ENCODE measurements around the gene RASD1. TPM values are rescaled to one million over a fixed set of nuclear protein-coding genes. Genes with fewer than 3 reads are reported as not detected.

Gene RASD1
- total RNA-seq, 2 experiments from 2014 or later, result 0.42 to 0.61 TPM

DNA sequence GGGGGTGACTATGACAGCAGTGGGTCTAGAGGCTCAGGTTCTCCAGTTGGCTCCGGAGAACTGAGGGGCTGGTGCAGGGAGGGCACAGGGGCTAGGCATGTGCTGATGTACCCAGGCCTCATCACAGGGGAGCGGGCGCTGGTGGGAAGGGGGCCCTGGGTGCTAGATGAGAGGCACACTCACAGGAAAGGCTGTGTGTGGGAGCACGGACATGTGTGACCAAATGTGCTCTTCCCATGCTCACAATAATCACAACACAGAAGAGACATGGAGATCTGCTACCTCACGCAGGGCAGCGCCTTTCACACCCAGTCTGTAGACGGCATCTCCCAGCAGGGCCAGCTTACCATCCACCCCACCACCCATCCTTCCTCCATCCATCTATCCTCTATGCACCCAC, 17.4 kb upstream of the RASD1 start:
- POLR2A ChIA-PET, result no interaction called here
- CTCF ChIA-PET, result interaction anchor here (0.6 kb wide), 1 partner anchor 436 kb away, joined by 4 read pairs; no protein-coding TSS in a partner anchor

DNA sequence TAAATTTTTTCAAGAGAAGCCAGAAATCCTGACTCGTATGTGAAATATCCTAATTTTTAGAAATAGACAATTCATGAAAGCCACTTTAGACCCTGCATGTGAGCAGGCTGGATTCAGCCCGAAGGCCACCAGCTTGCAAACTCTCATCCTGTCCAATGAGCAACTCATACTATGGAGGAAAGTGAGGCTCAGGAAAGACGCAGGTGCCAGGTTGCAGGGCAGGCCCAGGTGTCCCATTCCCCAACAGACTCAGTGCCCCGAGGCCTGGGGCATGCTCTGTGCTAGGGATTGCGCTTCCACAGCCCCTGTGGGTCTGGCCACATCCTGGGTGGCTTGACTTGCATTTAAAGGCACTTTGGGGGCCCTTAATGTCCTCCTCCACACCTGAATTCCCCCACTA, 16.7 kb upstream of the RASD1 start:
- CTCF ChIA-PET, result interaction anchor here (0.5 kb wide), 1 partner anchor 73 kb away, joined by 3 read pairs; no protein-coding TSS in a partner anchor
- POLR2A ChIA-PET, result no interaction called here

DNA sequence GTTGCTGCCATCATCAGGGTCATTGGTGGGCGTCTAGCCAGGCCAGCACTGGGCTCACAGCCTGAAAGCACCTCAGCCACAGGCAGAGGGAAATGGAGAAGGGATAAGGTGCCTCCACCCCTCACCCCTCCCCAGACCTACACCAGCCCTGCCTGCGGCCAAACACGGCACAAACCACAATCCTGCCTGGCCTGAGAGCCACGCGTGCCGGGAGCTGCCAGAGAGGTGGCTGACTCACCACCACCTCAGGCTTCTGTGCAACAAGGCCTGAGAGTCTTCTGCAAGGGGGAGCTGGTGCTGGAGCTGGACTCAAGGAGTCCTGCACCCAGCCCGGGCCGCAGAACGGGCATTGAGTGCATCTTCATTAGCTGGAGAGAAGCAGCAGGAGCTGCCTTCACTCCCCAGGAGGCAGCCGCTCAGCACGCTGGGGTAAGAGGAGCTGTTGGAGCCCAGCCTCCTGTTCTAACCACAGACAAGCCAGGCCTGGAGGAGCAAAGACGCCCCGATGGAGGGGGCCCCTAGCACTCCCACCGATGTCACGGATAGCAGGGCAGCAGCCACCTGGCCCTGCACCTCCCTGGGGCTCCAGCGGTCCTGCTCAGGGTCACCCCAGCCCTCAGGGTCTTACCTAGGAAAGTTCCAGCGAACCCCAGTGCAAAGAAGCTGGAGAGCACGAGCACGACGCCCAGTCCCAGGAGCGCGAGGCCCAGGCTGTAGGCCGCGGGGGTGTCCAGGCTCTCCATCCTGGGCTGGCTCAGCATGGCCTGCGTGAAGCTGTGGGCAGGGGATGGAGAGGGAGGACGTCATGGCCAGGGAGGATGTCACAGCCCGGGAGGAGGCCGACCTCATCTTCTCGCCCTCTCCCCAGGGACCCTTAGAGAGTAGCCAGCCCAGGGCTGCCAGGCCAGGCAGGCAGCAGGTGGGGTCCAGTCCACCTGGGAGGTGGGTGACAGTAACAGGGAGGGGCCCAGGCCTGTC, 16.0 kb upstream of the RASD1 start:
- ChIA-PET POLR2A (no interaction called here), CTCF (interaction anchor here (1.3 to 2.2 kb wide), 2 partner anchors 15 to 130 kb away, joined by 3 to 10 read pairs; partner anchors contain the start of gene RASD1)

DNA sequence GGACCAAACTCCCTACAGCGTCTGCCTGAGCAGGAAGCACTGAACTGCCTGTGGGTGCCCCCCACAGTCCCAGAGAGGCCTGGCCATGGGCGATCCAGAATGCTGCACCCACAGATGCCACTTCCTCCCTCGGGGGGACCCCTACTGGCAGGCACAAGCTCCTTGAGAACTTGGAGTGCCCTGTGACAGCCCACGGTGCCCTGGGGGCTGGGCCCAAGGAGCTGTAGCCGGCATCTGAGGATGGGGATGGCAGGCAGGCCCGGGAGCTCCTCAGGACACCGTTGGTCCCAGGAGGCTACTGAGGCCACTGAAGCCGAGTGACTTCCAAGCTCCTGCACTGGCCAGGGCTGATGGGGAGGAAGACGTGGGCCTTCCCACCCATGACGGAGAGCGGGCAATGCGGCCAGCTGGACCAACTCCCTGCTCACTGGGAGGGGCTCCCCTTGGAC, 15.1 kb upstream of the RASD1 start:
- ChIA-PET POLR2A (no interaction called here), CTCF (interaction anchor here (1.3 to 2.2 kb wide), 2 partner anchors 14 to 131 kb away, joined by 3 to 10 read pairs; partner anchors contain the start of gene RASD1)

DNA sequence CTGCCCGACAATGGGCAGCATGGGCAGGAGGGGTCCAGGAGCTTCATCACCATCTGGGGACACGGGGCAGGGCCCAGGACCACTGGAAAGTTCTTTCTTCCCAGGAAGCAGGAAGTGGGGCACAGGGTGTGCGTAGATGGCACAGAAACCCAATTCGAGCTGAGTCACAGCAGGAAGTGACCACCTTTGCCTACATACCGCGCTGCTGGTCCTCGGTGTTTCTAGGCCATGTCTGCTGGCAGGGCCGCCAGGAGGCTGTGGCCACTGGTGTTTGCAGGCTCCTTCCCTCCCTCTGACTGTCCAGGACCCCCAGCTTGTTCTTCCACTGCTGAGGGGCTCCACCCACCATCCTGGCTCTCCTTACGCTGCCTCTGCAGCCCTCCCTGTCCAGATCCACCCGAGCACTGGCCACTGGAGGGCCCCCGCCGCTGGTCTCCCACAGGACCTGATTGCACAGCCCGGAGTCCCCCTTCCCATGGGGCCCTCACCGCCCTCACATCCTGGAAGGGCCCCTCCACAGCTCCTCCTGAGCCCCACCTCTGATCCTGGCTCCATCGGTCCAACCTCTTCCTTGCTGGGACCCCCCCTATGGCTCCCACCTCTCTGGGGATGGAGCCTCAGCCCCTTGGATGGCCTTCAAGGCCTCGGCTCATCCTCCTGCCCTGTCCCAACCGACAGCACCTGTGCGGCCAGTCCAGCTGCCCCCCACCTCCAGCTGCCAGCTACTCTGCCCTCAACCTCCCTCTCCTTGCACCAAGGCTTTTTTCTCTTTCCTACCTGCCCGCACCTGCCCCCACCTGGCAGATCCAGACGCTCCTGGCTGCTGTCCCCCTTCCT, 14.5 kb upstream of the RASD1 start:
- CTCF ChIA-PET, result interaction anchor here (0.8 to 2.2 kb wide), 2 partner anchors 13 to 157 kb away, joined by 4 to 10 read pairs; partner anchors contain the start of gene RASD1
- POLR2A ChIA-PET, result no interaction called here

DNA sequence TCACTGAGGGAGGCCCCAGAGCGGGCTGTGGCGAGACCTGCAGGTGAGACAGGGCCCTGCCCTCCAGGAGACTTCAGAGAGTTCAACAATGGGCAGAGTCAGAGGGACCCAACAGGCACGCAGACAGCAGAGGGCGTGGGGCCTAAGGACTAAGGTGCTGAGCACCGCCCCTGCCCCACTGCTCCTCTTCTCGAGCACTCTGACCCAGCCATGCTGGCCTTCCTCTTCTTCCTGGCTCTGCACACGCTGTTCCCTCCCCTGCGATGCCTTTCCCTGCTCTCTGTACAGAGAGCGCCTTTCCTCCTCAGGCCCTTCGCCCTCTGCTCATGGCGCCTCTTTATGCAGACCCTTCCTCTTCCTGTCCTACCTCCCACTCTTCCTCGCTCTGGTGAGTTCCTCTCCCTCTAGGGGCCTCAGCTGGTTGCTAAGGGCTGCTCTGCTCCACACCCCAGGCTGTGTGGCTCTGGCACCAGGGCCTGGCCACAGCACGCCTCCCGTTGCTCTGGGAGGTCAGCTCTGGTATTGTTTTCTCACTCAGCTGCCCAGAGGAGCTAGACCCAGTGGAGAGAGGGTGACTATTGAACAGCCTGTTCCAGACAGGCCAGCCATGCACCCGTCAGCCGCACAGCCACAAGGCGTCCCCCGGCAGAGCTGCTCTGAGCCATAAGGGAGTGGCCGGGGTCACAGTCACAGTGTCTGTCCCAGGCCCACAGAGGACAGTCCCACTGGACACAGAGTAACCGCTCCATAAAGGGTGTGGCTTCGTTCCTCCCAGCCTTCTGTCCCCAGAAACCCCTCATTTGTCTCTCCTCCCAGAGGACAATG, 13.6 kb upstream of the RASD1 start:
- ChIA-PET CTCF (interaction anchor here (0.8 to 2.2 kb wide), 2 partner anchors 12 to 156 kb away, joined by 4 to 10 read pairs; partner anchors contain the start of gene RASD1), POLR2A (no interaction called here)

DNA sequence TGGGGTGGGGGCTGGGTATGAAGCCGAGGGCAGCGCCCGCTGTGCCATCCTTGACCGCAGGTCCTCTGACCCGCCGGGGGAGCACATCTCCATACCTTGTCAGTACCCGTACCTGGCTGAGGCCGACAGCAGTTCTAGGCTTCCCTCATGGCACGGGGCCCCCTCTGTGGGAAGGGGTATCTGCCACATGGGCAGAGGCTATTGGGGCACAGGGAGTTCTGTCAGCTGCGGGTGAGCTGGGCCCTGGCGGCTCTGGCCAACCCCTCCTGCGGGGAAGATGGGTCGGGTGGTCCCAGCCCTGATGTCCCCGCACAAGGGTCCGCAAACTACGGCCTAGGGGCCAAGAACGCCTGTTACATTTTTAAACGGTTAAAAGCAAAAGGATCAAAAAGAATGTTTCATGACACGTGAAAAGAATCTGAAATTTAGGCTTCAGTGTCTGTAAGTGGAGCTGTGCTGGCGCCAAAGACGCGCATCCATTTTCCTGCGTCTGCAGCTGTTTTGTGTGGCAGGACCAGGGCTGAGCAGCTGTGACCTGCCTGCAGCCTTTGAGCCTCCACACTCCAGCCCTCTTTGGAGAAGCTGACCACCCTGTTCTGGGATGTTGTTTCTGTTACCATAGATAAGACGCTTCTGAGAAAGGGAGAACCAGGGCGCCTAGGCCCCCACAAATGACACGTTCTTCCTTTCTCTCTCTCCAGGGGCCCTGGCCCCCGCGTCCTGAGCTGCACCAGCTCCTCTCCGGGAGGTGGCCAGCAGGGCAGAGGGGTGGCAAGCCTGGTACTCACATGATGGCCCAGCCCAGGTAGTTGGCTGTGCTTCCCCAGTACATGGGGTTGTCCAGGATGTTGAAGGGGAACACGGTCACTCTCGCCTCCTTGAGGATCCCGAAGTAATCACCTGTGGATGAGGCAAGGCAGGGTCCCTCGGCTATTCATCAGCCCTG, 12.7 kb upstream of the RASD1 start:
- ChIA-PET POLR2A (no interaction called here), CTCF (no interaction called here)

DNA sequence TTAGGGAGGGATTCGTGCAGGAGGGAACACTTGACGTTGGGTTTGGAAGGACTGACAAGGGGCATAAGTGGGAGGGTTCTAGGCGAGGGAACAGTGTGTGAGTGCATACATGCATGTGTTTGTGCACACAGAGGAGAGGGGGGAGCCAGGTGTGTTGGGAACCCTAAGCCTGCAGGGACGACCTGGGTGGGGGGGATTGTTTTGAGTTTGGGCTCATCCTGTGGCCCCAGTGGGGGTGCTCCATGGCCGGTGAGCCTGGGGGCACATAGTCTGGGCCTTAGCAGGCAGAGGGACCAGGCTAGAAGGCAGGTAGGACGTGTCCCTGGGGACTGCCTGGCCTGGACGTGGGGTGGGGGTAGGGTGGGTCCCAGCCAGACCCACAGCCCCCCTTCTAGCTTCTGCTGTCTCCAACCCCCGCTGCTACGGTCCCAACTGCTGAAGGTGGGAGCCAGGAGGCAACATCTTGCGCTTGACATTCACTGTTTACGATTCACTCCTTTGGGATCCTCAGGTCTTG, 11.9 kb upstream of the RASD1 start:
- CTCF ChIA-PET, result no interaction called here
- POLR2A ChIA-PET, result no interaction called here

DNA sequence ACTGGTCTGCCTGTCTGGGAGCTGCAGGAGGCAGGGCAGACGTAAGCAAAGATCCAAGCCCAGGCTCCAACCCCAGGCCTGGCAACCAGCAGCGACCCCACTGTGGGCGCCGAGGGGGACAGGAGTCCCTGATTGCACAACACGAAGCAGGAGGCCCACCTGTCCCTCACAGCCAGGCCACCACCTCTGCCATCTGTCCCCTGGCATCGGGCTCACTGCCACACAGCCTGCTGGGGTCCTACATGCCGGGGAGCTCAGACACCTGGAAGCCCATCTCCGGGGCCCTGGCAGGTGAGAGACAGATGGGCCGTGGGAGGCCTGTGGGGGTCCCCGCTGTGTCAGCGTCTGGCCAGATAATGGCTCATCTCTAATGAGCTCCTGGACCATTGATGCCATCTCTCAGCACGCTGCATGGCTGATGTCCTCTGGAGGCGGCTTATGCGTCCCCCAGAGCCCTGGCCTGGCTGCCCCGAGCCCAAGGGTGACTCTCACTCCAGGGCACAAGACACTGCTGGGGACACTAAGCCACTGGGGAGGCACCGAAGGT, 11.3 kb upstream of the RASD1 start:
- CTCF ChIA-PET, result interaction anchor here (3.4 kb wide), 1 partner anchor 11 kb away, joined by 14 read pairs; the partner anchor contains the start of gene RASD1
- POLR2A ChIA-PET, result no interaction called here

DNA sequence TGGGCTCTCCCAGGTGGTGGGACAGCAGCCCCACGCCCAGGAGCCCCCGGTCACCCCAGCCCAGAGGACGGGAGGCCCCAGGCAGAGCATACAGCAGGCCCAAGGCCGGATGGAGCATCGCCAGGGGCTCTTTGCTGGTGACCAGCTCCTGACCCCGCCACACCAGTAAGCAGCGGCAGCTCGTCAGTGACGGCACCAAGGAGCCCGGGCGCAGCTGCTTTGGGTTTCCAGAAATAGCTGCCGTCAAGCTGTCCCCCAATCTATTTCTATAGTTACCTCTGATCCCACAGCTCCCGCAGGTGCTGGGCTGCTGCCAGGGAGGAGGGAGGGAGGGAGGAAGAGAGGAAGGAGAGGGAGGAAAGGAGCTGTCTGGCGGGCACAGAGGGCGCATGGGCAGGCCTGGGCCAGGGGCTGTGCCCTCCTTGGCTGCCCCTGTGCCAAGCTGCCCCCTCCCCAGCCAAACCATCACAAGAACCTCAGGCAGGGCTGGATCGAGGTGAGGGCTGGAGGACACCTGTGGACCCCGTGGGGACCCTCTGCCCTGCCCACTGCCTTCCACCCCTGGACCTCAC, 10.8 kb upstream of the RASD1 start:
- POLR2A ChIA-PET, result no interaction called here
- CTCF ChIA-PET, result interaction anchor here (3.4 kb wide), 1 partner anchor 10 kb away, joined by 14 read pairs; the partner anchor contains the start of gene RASD1

DNA sequence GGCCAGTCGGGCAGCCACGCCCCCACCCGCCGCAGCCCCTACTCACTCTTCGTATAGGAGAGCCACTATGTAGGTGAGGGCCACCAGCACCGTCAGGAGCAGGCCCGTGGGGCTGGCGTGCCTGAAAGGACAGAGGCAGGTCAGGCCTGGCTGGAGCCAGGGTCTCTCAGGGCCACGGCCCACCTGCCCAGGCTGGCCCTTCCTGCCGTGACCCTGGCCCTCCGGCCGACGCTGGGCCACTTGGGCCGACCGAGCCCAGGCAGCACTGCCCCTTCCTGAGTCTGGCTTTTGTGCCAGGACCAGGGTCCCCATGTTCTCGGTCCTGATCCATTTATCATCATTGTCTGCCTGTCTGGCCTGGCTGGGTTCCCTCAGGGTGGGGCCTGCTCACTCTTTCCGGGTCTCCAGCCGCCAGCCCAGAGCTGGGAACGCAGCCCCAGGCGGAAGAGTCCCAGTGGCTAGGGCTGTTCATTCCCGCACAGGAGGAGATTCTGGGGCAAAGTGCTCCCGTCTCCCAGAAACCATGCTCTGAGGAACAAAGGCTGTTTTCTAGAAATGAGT, 10.1 kb upstream of the RASD1 start:
- CTCF ChIA-PET, result interaction anchor here (3.4 kb wide), 1 partner anchor 9 kb away, joined by 14 read pairs; the partner anchor contains the start of gene RASD1
- POLR2A ChIA-PET, result no interaction called here

DNA sequence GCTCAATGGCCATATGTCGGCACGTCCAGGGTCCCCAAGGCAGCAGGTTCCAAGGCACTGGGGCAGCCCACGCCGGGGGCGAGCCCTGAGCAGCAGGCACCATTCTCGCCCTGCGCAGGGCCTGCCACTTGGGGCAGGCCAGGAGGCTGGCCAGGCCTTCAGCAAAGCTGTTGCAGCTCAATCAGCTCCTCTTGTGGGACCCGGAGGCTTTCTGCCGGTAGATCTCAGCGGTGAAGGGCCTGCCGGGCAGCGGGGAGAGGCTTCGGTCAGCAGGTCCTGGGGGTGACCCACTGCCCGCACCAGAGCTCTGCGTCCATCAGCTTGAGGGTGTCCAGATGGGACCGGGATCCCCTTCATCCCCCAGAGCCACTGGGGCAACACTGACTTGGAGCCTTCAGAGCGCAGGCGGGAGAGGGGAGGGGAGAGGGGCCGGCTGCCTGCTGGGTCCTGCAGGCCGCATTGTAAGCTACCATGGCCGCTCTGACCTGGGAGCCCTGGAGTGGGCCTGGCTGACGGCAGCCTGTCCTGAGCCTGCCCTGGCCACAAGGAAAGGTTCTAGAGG, 9.5 kb upstream of the RASD1 start:
- ChIA-PET CTCF (interaction anchor here (3.4 kb wide), 1 partner anchor 9 kb away, joined by 14 read pairs; the partner anchor contains the start of gene RASD1), POLR2A (no interaction called here)

DNA sequence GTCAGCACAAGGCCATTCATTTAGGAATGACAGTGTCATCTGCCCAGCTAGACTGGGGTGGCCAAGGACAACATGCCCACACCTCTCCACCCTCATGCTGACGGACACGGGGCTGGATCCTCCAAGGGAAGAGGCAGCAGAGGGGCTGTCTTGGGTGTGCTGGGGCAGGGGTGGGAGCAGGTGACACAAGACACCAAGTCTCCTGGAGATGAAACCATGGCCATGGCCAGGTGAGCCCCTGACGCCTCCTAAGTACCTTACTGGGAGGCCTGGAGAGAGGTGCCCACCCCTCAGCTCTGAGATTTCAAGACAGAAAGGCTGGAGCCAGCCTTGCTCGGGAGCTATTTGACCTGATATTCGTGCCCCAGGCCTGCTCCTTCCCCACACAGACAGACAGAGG, 9.0 kb upstream of the RASD1 start:
- POLR2A ChIA-PET, result no interaction called here
- CTCF ChIA-PET, result interaction anchor here (3.4 kb wide), 1 partner anchor 8 kb away, joined by 14 read pairs; the partner anchor contains the start of gene RASD1

DNA sequence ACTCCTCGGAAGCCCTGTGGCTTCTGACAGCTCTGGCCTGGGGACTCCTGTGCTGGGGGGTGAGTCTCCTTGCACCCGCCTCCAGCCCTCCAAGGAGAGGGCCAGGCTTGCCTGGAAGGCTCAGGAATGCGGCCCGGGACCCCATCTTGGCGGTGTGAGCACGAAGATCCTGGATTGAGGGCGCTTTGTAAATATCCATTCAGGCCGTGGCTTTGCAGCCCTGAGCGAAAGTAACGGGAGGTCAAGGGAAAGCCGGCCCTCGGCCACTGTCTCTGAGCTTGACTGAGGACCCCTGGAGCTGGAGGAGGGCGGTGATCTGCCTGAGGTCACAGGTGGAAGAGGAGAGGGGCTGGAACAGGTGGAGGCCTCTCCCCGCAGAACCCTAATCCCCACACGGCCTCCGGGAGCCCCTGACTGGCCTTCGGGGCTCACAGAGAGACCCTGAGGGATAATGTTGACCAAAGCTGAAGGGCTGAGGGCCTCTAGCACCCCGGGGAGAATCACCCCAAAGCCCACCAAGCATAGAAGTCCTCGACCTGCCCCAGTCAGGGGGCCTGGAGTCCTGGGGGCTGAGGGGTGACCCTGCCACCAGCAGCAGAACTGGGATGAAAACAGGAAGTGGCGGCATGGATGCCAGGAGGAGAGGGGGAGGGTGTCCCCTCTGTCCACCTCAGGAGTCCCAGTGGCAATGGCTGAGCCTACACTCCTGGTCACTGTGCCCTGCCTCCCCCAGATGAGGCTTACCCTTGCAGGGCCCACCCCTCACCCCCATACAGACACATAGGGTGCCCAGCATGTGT, 8.3 kb upstream of the RASD1 start:
- CTCF ChIA-PET, result interaction anchor here (3.4 kb wide), 1 partner anchor 8 kb away, joined by 14 read pairs; the partner anchor contains the start of gene RASD1

DNA sequence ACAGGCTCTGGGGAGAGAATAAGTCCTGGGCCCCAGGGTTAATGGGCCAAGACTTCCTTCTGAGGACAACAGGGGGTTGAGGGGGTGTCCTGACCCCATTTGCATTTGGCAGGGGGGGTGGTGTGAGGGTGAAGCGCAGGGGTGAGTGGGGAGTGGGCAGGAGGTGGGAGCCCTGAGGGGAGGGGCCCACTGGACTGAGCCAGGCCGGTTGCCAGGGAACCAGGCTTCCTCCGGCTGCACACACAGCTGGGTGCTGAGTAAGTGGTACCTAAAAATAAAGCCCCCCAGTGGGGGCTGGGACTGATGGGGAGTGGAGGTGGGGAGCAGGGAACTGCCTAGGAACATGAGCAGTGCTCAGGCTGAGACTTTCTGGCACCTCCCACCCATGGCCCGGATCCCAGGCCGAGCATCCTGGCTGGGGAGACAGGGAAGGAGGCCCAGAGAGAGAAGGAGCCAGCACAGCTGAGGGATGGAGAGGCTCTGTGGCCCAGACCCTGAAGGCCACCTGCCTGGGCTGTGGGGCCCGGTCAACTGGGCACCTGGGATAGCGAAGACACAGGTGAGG, 7.5 kb upstream of the RASD1 start:
- ChIA-PET POLR2A (no interaction called here), CTCF (no interaction called here)

More for the DNA sequence above, 8.3 kb upstream of the RASD1 start:
- POLR2A ChIA-PET, result no interaction called here

Data from activated CD8-positive, alpha-beta memory T cell treated with anti-CD3 and anti-CD28 coated beads for 36 hours (primary cell).